ENCODE results near the gene CREBRF.

Gene CREBRF

DNA sequence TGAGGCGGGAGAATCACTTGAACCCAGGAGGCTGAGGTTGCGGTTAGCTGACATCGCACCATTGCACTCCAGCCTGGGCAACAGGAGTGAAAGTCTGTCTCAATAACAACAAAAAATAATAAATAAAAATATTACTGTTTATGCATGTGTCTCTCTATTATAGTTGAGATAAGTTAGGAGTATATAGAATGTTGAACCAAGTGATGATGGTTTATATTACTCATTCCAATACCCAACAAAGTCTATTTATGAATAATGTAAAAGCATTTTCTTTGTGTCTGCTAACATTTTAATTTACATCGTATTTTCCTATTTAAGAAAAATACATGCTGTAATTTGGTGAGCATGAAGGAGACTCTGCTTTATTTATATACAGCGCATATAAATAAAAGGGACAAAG lies 35.8 kb downstream of the CREBRF start:
- H3K4me1 ChIP-seq (ENCODE audit: low read length), result no peaks in the 10 kb centered on the region
- no peaks in the 10 kb centered on the region for H3K9me3 ChIP-seq (ENCODE audit: insufficient read depth, low read length)
- no peak overlapping the region for H2AFZ ChIP-seq (ENCODE audit: low read depth, low read length)
- no peak overlapping the region for H3K9ac ChIP-seq (ENCODE audit: low read length)
- no peak overlapping the region for H3K27ac ChIP-seq (ENCODE audit: low read length)
- H3K27me3 ChIP-seq (ENCODE audit: low read depth, low read length), result no peaks in the 10 kb centered on the region
- H3K4me2 ChIP-seq (ENCODE audit: low read length), result no peak overlapping the region
- no peaks in the 10 kb centered on the region for H3K79me2 ChIP-seq (ENCODE audit: low read length)
- no peaks in the 10 kb centered on the region for H4K20me1 ChIP-seq (ENCODE audit: insufficient read depth, low read length)
- no peak overlapping the region for H3K4me3 ChIP-seq (ENCODE audit: low read length)
- TF ChIP-seq EZH2phosphoT487 (IDR thresholded peaks at IDR 0.05; ENCODE audit: low read depth) (no peak), CTCF (IDR thresholded peaks at IDR 0.05; ENCODE audit: low read depth, low read length) (no peak)
- no peaks in the 10 kb centered on the region for H3K36me3 ChIP-seq (replicated peaks; ENCODE audit: low read depth, low read length)

DNA sequence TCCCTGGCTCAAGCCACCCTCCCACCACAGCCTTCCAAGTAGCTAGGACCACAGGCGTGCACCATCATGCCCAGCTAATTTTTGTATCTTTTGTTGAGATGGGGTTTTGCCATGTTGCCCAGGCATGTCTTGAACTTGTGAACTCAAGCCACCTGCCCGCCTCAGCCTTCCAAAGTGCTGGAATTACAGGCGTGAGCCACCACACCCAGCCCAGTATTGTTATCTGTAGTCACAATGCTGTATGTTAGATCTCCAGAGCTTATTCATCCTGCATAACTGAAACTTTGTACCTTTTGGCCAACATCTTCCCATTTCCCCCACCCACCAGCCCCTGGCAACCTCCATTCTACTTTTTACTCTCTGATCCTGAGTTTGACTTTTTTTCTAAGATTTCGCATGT lies 37.5 kb downstream of the CREBRF start:
- Histone ChIP-seq H3K4me2 (ENCODE audit: low read length) (no peak overlapping the region), H3K27me3 (ENCODE audit: low read depth, low read length) (no peaks in the 10 kb centered on the region), H3K27ac (ENCODE audit: low read length) (no peak overlapping the region), H4K20me1 (ENCODE audit: insufficient read depth, low read length) (no peaks in the 10 kb centered on the region), H3K9me3 (ENCODE audit: insufficient read depth, low read length) (no peaks in the 10 kb centered on the region), H3K4me1 (ENCODE audit: low read length) (no peaks in the 10 kb centered on the region), H3K36me3 (replicated peaks; ENCODE audit: low read depth, low read length) (no peaks in the 10 kb centered on the region), H3K79me2 (ENCODE audit: low read length) (no peaks in the 10 kb centered on the region), H2AFZ (ENCODE audit: low read depth, low read length) (no peak overlapping the region), H3K9ac (ENCODE audit: low read length) (no peak overlapping the region), H3K4me3 (ENCODE audit: low read length) (no peak overlapping the region)
- TF ChIP-seq EZH2phosphoT487 (IDR thresholded peaks at IDR 0.05; ENCODE audit: low read depth) (no peak), CTCF (IDR thresholded peaks at IDR 0.05; ENCODE audit: low read depth, low read length) (no peak)

- H3K27me3 ChIP-seq (ENCODE audit: low read depth, low read length), result no peaks in the 10 kb centered on the region
- H3K36me3 ChIP-seq (replicated peaks; ENCODE audit: low read depth, low read length), result no peaks in the 10 kb centered on the region
- no peak overlapping the region for H3K4me3 ChIP-seq (ENCODE audit: low read length)
- no peaks in the 10 kb centered on the region for H3K4me1 ChIP-seq (ENCODE audit: low read length)
- TF ChIP-seq EZH2phosphoT487 (IDR thresholded peaks at IDR 0.05; ENCODE audit: low read depth) (no peak), CTCF (IDR thresholded peaks at IDR 0.05; ENCODE audit: low read depth, low read length) (no peak)
- no peak overlapping the region for H2AFZ ChIP-seq (ENCODE audit: low read depth, low read length)
- no peak overlapping the region for H3K9ac ChIP-seq (ENCODE audit: low read length)
- no peak overlapping the region for H3K27ac ChIP-seq (ENCODE audit: low read length)
- H3K9me3 ChIP-seq (ENCODE audit: insufficient read depth, low read length), result no peaks in the 10 kb centered on the region
- H3K4me2 ChIP-seq (ENCODE audit: low read length), result no peak overlapping the region
- no peaks in the 10 kb centered on the region for H4K20me1 ChIP-seq (ENCODE audit: insufficient read depth, low read length)
- H3K79me2 ChIP-seq (ENCODE audit: low read length), result no peaks in the 10 kb centered on the region
These were observed 38.0 kb downstream of the CREBRF start for GRCh38 chr5:173094012-173094661.

DNA sequence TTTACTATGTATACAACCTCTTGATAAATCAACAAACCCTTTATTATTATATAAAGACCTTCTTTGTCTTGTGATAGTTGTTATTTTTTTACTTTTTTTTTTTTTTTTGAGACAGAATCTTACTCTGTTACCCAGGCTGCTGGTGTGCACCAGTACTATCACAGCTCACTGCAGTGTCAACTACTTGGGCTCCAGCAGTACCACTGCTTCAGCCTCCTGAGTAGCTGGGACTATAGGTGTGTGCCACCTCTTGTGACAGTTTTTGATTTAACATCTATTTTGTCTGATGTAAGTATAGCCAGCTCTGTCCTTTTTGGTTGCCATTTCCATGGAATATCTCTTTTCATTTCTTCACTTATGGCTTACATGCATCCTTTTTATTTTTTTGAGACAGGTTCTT lies 42.6 kb downstream of the CREBRF start:
- no peak overlapping the region for H2AFZ ChIP-seq (ENCODE audit: low read depth, low read length)
- H3K27me3 ChIP-seq (ENCODE audit: low read depth, low read length), result no peaks in the 10 kb centered on the region
- no peak overlapping the region for H3K9ac ChIP-seq (ENCODE audit: low read length)
- TF ChIP-seq EZH2phosphoT487 (IDR thresholded peaks at IDR 0.05; ENCODE audit: low read depth) (no peak), CTCF (IDR thresholded peaks at IDR 0.05; ENCODE audit: low read depth, low read length) (no peak)
- H3K27ac ChIP-seq (ENCODE audit: low read length), result no peak overlapping the region
- H4K20me1 ChIP-seq (ENCODE audit: insufficient read depth, low read length), result no peaks in the 10 kb centered on the region
- no peaks in the 10 kb centered on the region for H3K4me1 ChIP-seq (ENCODE audit: low read length)
- H3K9me3 ChIP-seq (ENCODE audit: insufficient read depth, low read length), result peaks cover 5% of the 10 kb centered on the region; the same call in 1 of the 2 replicates
- H3K4me3 ChIP-seq (ENCODE audit: low read length), result no peak overlapping the region
- no peak overlapping the region for H3K4me2 ChIP-seq (ENCODE audit: low read length)
- H3K36me3 ChIP-seq (replicated peaks; ENCODE audit: low read depth, low read length), result no peaks in the 10 kb centered on the region
- no peaks in the 10 kb centered on the region for H3K79me2 ChIP-seq (ENCODE audit: low read length)

Data from OCI-LY3 (cell line).